K562 (cell line): Measurements from ENCODE around the gene SOWAHB. TPM values are rescaled to one million over a fixed set of nuclear protein-coding genes. Genes with fewer than 3 reads are reported as not detected.

Source experiments
- CC2D1A ChIP-seq: fragments of 450-650 bp; IDR thresholded peaks from 2 replicates; pipeline ENCODE4 v1.6.1; 2017; ENCODE audit warnings: mild to moderate bottlenecking
- CSDE1 ChIP-seq, 2 experiments: fragments of 450-650 bp; IDR thresholded peaks; 2 replicates each; pipeline ENCODE4 v1.6.1; 2016; ENCODE audit warnings: mild to moderate bottlenecking in 1 of 2
- IFI16 ChIP-seq: fragments of 250-450 bp; sonication (Bioruptor Pico); IDR thresholded peaks from 2 replicates; pipeline ENCODE4 v2.1.2; 2022; ENCODE audit warnings: mild to moderate bottlenecking, inconsistent platforms
- ILF3 ChIP-seq: fragments of 450-650 bp; IDR thresholded peaks from 2 replicates; pipeline ENCODE4 v1.6.1; 2018; ENCODE audit warnings: antibody characterized with exemption, mild to moderate bottlenecking, moderate library complexity, borderline replicate concordance
- polyA plus RNA-seq, 8 experiments: library from polyadenylated mRNA; depleted of rRNA in 4 of 8; stranded (reverse) in 5 of 8; unstranded in 3 of 8; fragments of >200 nt; fragmentation: Nextera tagmentation in 2 of 8; fragmentation: Illumina TruSeq in 1 of 8; extraction: Ambion mirVana in 2 of 8; extraction: Trizol in 1 of 8; gene quantifications; 2 replicates each; pipeline versions ENCODE4 v1.2.1 to v1.2.3, GENCODE V29; 2011 to 2014; ENCODE audit warnings: inconsistent platforms in 1 of 8, missing spikeins in 1 of 8
- total RNA-seq, 7 experiments: library from RNA; depleted of rRNA in 6 of 7; stranded (reverse); fragments of >200 nt in 6 of 7; fragmentation: Illumina TruSeq in 2 of 7; extraction: Trizol in 2 of 7; gene quantifications; 2 replicates each; pipeline versions ENCODE4 v1.2.1 to v1.2.3, GENCODE V29; 2011 to 2021; ENCODE audit warnings: low replicate concordance in 1 of 7
- TF ChIP-seq, protein P1 (sequence below): fragments of 200-600 bp; sonication (generic); IDR thresholded peaks from one replicate; pipeline ENCODE4 v1.6.1; 2012; ENCODE audit warnings: mild to moderate bottlenecking, low read depth, low read length, inconsistent platforms
- TF ChIP-seq, protein P2 (sequence below), 2 experiments: fragments of 450-650 bp; IDR thresholded peaks; 2 replicates each; pipeline ENCODE4 v1.6.1; 2016; ENCODE audit warnings: mild to moderate bottlenecking in 2 of 2, borderline replicate concordance in 1 of 2, low read depth in 1 of 2, moderate library complexity in 1 of 2
- TF ChIP-seq, protein P3 (sequence below): sonication (generic); formaldehyde crosslinking; IDR thresholded peaks from 2 replicates; pipeline ENCODE4 v1.8.0; 2022; ENCODE audit warnings: mild to moderate bottlenecking, low read depth, missing genetic modification reagents

Gene SOWAHB
- total and polyA plus RNA-seq, 9 of the 15 experiments (the other 6 are each of a cell fraction or from before 2014, with no cell fraction given), result not detected

DNA sequence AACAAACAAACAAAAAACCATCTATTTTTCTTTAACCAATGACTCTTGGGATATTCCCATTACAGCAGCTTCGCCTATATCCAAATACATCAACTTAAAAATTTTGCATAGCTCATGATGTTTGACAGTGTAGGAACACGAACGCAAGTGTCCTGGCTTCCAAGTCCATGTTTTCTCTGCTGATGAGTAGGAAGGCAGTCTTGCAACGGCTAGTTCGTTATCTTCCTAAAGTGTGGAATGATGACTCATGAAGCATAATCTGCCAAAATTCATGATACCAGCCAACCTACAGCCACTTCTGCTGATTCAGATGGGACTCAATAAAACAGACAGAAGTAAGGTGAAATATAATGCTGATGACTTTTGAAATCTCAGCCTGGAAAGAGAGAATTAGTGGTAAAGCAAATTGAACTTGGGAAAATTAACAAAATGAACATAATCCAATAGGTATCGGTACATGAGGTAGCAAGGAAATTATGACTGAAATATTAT is 45.2 kb upstream of the SOWAHB start (continued):
- TF ChIP-seq, protein P1, sequence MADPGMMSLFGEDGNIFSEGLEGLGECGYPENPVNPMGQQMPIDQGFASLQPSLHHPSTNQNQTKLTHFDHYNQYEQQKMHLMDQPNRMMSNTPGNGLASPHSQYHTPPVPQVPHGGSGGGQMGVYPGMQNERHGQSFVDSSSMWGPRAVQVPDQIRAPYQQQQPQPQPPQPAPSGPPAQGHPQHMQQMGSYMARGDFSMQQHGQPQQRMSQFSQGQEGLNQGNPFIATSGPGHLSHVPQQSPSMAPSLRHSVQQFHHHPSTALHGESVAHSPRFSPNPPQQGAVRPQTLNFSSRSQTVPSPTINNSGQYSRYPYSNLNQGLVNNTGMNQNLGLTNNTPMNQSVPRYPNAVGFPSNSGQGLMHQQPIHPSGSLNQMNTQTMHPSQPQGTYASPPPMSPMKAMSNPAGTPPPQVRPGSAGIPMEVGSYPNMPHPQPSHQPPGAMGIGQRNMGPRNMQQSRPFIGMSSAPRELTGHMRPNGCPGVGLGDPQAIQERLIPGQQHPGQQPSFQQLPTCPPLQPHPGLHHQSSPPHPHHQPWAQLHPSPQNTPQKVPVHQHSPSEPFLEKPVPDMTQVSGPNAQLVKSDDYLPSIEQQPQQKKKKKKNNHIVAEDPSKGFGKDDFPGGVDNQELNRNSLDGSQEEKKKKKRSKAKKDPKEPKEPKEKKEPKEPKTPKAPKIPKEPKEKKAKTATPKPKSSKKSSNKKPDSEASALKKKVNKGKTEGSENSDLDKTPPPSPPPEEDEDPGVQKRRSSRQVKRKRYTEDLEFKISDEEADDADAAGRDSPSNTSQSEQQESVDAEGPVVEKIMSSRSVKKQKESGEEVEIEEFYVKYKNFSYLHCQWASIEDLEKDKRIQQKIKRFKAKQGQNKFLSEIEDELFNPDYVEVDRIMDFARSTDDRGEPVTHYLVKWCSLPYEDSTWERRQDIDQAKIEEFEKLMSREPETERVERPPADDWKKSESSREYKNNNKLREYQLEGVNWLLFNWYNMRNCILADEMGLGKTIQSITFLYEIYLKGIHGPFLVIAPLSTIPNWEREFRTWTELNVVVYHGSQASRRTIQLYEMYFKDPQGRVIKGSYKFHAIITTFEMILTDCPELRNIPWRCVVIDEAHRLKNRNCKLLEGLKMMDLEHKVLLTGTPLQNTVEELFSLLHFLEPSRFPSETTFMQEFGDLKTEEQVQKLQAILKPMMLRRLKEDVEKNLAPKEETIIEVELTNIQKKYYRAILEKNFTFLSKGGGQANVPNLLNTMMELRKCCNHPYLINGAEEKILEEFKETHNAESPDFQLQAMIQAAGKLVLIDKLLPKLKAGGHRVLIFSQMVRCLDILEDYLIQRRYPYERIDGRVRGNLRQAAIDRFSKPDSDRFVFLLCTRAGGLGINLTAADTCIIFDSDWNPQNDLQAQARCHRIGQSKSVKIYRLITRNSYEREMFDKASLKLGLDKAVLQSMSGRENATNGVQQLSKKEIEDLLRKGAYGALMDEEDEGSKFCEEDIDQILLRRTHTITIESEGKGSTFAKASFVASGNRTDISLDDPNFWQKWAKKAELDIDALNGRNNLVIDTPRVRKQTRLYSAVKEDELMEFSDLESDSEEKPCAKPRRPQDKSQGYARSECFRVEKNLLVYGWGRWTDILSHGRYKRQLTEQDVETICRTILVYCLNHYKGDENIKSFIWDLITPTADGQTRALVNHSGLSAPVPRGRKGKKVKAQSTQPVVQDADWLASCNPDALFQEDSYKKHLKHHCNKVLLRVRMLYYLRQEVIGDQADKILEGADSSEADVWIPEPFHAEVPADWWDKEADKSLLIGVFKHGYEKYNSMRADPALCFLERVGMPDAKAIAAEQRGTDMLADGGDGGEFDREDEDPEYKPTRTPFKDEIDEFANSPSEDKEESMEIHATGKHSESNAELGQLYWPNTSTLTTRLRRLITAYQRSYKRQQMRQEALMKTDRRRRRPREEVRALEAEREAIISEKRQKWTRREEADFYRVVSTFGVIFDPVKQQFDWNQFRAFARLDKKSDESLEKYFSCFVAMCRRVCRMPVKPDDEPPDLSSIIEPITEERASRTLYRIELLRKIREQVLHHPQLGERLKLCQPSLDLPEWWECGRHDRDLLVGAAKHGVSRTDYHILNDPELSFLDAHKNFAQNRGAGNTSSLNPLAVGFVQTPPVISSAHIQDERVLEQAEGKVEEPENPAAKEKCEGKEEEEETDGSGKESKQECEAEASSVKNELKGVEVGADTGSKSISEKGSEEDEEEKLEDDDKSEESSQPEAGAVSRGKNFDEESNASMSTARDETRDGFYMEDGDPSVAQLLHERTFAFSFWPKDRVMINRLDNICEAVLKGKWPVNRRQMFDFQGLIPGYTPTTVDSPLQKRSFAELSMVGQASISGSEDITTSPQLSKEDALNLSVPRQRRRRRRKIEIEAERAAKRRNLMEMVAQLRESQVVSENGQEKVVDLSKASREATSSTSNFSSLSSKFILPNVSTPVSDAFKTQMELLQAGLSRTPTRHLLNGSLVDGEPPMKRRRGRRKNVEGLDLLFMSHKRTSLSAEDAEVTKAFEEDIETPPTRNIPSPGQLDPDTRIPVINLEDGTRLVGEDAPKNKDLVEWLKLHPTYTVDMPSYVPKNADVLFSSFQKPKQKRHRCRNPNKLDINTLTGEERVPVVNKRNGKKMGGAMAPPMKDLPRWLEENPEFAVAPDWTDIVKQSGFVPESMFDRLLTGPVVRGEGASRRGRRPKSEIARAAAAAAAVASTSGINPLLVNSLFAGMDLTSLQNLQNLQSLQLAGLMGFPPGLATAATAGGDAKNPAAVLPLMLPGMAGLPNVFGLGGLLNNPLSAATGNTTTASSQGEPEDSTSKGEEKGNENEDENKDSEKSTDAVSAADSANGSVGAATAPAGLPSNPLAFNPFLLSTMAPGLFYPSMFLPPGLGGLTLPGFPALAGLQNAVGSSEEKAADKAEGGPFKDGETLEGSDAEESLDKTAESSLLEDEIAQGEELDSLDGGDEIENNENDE, result no peak
- TF ChIP-seq, protein P2, sequence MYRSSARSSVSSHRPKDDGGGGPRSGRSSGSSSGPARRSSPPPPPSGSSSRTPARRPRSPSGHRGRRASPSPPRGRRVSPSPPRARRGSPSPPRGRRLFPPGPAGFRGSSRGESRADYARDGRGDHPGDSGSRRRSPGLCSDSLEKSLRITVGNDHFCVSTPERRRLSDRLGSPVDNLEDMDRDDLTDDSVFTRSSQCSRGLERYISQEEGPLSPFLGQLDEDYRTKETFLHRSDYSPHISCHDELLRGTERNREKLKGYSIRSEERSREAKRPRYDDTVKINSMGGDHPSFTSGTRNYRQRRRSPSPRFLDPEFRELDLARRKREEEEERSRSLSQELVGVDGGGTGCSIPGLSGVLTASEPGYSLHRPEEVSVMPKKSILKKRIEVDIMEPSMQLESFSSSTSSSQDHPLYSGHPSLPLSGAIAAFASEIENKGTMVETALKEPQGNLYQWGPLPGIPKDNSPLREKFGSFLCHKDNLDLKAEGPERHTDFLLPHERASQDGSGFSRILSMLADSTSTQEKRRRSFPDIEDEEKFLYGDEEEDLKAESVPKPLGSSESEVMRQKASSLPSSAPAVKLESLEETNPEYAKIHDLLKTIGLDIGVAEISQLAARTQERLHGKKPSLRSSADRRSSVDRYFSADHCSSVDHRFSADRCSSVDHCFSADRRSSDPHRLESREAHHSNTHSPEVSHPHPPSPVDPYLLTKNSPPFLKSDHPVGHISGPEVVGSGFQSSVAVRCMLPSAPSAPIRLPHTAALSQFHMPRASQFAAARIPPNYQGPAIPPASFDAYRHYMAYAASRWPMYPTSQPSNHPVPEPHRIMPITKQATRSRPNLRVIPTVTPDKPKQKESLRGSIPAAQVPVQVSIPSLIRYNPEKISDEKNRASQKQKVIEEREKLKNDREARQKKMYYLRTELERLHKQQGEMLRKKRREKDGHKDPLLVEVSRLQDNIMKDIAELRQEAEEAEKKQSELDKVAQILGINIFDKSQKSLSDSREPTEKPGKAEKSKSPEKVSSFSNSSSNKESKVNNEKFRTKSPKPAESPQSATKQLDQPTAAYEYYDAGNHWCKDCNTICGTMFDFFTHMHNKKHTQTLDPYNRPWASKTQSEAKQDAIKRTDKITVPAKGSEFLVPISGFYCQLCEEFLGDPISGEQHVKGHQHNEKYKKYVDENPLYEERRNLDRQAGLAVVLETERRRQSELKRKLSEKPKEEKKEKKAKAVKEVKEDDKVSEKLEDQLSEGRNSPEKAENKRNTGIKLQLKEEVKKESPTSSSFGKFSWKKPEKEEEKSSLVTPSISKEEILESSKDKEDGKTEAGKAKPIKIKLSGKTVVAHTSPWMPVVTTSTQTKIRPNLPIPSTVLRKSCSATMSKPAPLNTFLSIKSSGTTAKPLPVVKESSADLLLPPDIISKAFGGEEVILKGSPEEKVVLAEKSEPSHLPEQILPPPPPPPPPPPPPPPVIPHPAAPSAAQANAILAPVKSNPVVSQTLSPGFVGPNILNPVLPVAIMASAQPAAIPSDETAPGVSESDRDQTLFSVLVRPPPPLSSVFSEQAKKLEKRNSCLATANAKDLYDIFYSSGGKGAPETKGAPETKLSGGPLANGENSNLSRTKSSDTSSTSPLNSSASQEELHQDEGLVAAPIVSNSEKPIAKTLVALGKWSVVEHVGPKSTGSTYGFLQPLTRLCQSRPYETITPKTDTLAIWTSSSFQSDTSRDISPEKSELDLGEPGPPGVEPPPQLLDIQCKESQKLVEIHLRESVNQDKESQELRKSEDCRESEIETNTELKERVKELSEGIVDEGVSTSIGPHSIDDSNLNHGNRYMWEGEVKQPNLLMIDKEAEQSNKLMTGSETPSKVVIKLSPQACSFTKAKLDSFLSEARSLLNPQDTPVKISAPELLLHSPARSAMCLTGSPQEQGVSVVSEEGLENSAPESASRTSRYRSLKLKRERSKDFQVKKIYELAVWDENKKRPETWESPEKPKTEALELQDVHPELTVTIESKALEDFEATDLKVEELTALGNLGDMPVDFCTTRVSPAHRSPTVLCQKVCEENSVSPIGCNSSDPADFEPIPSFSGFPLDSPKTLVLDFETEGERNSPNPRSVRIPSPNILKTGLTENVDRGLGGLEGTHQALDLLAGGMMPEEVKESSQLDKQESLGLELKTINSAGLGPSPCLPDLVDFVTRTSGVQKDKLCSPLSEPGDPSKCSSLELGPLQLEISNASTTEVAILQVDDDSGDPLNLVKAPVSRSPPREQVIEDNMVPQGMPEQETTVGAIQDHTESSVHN (IDR thresholded peaks at IDR 0.05; ENCODE audit: borderline replicate concordance in 1 of 2, low read depth in 1 of 2), result no peak
- TF ChIP-seq ILF3 (no peak), IFI16 (CRISPR knock-in tag) (no peak), CC2D1A (0 out of 2 replicates have a peak, but pooled peaks have one; percentile 9), CSDE1 (IDR thresholded peaks at IDR 0.05) (no peak)
- TF ChIP-seq, protein P3, sequence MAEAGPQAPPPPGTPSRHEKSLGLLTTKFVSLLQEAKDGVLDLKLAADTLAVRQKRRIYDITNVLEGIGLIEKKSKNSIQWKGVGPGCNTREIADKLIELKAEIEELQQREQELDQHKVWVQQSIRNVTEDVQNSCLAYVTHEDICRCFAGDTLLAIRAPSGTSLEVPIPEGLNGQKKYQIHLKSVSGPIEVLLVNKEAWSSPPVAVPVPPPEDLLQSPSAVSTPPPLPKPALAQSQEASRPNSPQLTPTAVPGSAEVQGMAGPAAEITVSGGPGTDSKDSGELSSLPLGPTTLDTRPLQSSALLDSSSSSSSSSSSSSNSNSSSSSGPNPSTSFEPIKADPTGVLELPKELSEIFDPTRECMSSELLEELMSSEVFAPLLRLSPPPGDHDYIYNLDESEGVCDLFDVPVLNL, result no peak
